Glutamatergic neuron (in vitro differentiated cells): Measurements from ENCODE around the gene HPD. TPM values are rescaled to one million over a fixed set of nuclear protein-coding genes. Genes with fewer than 3 reads are reported as not detected.

ENCODE experiments used
- DNase-seq: peaks from one replicate; pipeline ENCODE4 v3.0.0; 2022
- H3K27ac Mint-ChIP-seq: one replicate; pipeline ENCODE4 v1.8.0; 2020; ENCODE audit warnings: mild to moderate bottlenecking, mixed read lengths, inconsistent platforms; ENCODE audit not compliant: unreplicated experiment
- H3K27me3 Mint-ChIP-seq: one replicate; pipeline ENCODE4 v1.8.0; 2020; ENCODE audit warnings: mild to moderate bottlenecking, moderate library complexity, mixed read lengths, inconsistent platforms; ENCODE audit not compliant: unreplicated experiment
- H3K36me3 Mint-ChIP-seq: one replicate; pipeline ENCODE4 v1.8.0; 2020; ENCODE audit warnings: mild to moderate bottlenecking, mixed read lengths, inconsistent platforms; ENCODE audit not compliant: unreplicated experiment
- H3K4me1 Mint-ChIP-seq: one replicate; pipeline ENCODE4 v1.8.0; 2020; ENCODE audit warnings: mild to moderate bottlenecking, low read depth, mixed read lengths, inconsistent platforms; ENCODE audit not compliant: unreplicated experiment
- H3K4me3 Mint-ChIP-seq: one replicate; pipeline ENCODE4 v1.8.0; 2020; ENCODE audit warnings: mild to moderate bottlenecking, mixed read lengths, inconsistent platforms; ENCODE audit not compliant: unreplicated experiment
- H3K9me3 Mint-ChIP-seq: one replicate; pipeline ENCODE4 v1.8.0; 2020; ENCODE audit warnings: mild to moderate bottlenecking, moderate library complexity, mixed read lengths, inconsistent platforms; ENCODE audit not compliant: unreplicated experiment
- total RNA-seq: library from RNA; stranded (reverse); fragmentation: NEBNext Ultra II Directional; extraction: Animal tissue kit (Norgen Biotek cat#: 25700); gene quantifications from one replicate; pipeline ENCODE4 v1.2.1, GENCODE V29; 2021; ENCODE audit not compliant: unreplicated experiment
- TF ChIP-seq, protein P1 (sequence below): fragments of 200-600 bp; sonication (generic); IDR thresholded peaks from one replicate; pipeline ENCODE4 v1.5.0; 2021; ENCODE audit not compliant: partially characterized antibody, unreplicated experiment

HPD gene
- total RNA-seq, 1 donor from 2014 or later, result not detected

- Mint-ChIP-seq H3K27me3 (peaks cover 13% of the 10 kb centered on the region), H3K27ac (no peak overlapping the region), H3K4me1 (peaks cover 6% of the 10 kb centered on the region), H3K9me3 (peaks cover 12% of the 10 kb centered on the region), H3K4me3 (no peak overlapping the region), H3K36me3 (peaks cover under 1% of the 10 kb centered on the region)
- TF ChIP-seq, protein P1, sequence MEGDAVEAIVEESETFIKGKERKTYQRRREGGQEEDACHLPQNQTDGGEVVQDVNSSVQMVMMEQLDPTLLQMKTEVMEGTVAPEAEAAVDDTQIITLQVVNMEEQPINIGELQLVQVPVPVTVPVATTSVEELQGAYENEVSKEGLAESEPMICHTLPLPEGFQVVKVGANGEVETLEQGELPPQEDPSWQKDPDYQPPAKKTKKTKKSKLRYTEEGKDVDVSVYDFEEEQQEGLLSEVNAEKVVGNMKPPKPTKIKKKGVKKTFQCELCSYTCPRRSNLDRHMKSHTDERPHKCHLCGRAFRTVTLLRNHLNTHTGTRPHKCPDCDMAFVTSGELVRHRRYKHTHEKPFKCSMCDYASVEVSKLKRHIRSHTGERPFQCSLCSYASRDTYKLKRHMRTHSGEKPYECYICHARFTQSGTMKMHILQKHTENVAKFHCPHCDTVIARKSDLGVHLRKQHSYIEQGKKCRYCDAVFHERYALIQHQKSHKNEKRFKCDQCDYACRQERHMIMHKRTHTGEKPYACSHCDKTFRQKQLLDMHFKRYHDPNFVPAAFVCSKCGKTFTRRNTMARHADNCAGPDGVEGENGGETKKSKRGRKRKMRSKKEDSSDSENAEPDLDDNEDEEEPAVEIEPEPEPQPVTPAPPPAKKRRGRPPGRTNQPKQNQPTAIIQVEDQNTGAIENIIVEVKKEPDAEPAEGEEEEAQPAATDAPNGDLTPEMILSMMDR, result no peak
- DNase-seq, result no peak
Observed at GRCh38 chr12:121814429-121815119, 44.1 kb downstream of the HPD start.

- peak overlapping the region; percentile 82 for H3K4me3 Mint-ChIP-seq
- no peak overlapping the region for H3K27ac Mint-ChIP-seq
- H3K4me1 Mint-ChIP-seq, result peaks cover 6% of the 10 kb centered on the region
- TF ChIP-seq, protein P1, result no peak
- peaks cover 13% of the 10 kb centered on the region for H3K27me3 Mint-ChIP-seq
- peaks cover 12% of the 10 kb centered on the region for H3K9me3 Mint-ChIP-seq
- DNase-seq, result no peak
- peaks cover 5% of the 10 kb centered on the region for H3K36me3 Mint-ChIP-seq
Observed at GRCh38 chr12:121813951-121814350, 44.7 kb downstream of the HPD start.

DNA sequence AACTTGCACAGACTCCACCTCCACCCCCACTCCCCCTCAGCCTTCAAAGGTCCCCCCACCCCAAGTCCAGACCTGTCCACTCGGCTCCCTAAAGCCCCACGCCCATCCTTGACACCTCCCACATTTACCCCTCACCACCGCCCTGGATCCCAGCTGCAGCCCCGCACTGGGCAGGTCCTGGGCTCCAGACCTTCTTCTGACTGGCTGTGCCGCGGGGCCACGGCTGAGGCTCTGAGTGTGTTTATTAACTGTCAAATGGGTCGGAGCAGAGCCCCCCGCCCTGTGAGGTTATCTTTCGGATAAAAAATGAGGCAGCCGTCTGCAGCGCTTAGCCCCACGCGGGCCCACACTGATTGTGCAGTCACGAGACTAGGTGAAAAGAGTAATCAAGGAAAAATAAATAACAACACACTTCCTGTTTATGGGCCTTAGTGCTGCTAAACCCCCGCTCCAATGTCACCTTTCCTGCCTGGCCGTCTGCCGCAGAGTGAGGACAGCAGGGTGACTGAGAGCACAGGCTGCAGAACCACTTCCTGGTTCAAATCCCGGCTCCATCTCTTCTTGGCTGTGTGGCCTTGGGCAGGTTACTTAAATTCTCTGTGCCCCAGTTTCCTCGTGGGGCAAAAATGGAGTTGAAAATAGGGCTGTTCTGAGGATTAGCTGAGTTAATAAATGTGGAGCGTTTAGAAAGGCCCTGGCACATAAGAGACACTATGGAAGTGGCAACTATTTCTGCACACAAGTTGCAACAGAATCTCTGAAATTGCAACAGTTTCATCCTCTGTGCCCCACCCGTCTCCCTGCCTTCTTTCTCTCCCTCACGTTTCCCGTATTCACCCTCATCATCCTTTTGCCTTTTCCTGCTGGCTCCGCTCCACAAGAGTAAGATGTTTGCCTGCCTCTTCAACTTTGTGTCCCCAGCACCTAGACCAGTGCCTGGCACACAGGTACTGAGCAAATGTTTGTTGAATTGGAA, 45.5 kb downstream of the HPD start:
- Mint-ChIP-seq H3K27me3 (peaks cover 13% of the 10 kb centered on the region), H3K27ac (no peak overlapping the region), H3K9me3 (peaks cover 12% of the 10 kb centered on the region), H3K4me3 (peak overlapping the region; percentile 82), H3K4me1 (peaks cover 6% of the 10 kb centered on the region), H3K36me3 (peaks cover 5% of the 10 kb centered on the region)
- DNase-seq, result no peak
- TF ChIP-seq, protein P1, result no peak

- DNase-seq, result peak; percentile 86
- H3K27ac Mint-ChIP-seq, result no peak overlapping the region
- peaks cover 6% of the 10 kb centered on the region for H3K4me1 Mint-ChIP-seq
- H3K27me3 Mint-ChIP-seq, result peaks cover 13% of the 10 kb centered on the region
- peaks cover 5% of the 10 kb centered on the region for H3K36me3 Mint-ChIP-seq
- TF ChIP-seq, protein P1, result peak; percentile 74
- H3K9me3 Mint-ChIP-seq, result peaks cover 12% of the 10 kb centered on the region
- peak overlapping the region; percentile 82 for H3K4me3 Mint-ChIP-seq
Observed at GRCh38 chr12:121812320-121812871, 46.3 kb downstream of the HPD start.
